WI38 (cell line): ENCODE data around the gene KRTAP12-3.

Experiments
- H3K4me3 ChIP-seq: 2 replicates; pipeline ENCODE4 v1.5.1; 2011; ENCODE audit warnings: low read depth, mild to moderate bottlenecking, control low read depth, low read length
- CTCF ChIP-seq: IDR thresholded peaks from 2 replicates; pipeline ENCODE4 v1.5.1; 2012; ENCODE audit warnings: low read depth, mild to moderate bottlenecking, control low read depth, low read length

Gene KRTAP12-3

GRCh38 chr21:44700101-44701022 lies 42.6 kb downstream of the KRTAP12-3 start:
- no peak overlapping the region for H3K4me3 ChIP-seq
- no peak for TF ChIP-seq CTCF

- TF ChIP-seq CTCF = no peak
- no peak overlapping the region for H3K4me3 ChIP-seq
Measured at GRCh38 chr21:44701023-44701400, 43.3 kb downstream of the KRTAP12-3 start.

GRCh38 chr21:44701541-44701940 lies 43.8 kb downstream of the KRTAP12-3 start:
- no peak for TF ChIP-seq CTCF
- H3K4me3 ChIP-seq = no peak overlapping the region

GRCh38 chr21:44702111-44702972 lies 44.6 kb downstream of the KRTAP12-3 start:
- TF ChIP-seq CTCF = no peak
- no peak overlapping the region for H3K4me3 ChIP-seq

GRCh38 chr21:44702973-44703730 lies 45.4 kb downstream of the KRTAP12-3 start:
- no peak for TF ChIP-seq CTCF
- H3K4me3 ChIP-seq = no peak overlapping the region

- TF ChIP-seq CTCF = no peak
- no peak overlapping the region for H3K4me3 ChIP-seq
Measured at GRCh38 chr21:44703731-44704635, 46.3 kb downstream of the KRTAP12-3 start.
